ENCODE measurements around the gene MIS18BP1.

DNA sequence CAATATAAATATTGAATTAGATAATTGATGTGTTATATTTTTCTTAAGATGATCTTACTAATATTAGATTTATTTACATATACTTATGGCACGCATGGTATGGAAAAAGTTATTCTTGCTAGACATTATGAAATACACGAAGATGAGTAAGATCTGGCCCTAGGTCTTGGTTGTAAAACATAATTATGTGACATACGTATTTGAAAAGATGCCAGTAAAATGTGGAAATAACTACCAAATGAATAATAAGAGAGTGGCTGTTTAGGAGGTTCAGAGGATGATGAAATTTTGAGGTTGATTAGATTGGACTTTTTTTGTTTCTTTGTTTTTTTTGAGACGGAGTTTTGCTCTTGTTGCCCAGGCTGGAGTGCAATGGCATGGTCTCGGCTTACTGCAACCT, 75.9 kb downstream of the MIS18BP1 start:
- no peak for TF ChIP-seq EZH2 (IDR thresholded peaks at IDR 0.05; ENCODE audit: insufficient read depth, poor library complexity, severe bottlenecking)
- no peak for TF ChIP-seq EZH2phosphoT487 (IDR thresholded peaks at IDR 0.05; ENCODE audit: insufficient read depth, low read depth)
